Smooth muscle cell (in vitro differentiated cells): Measurements from ENCODE around the gene MPC1L. TPM values are rescaled to one million over a fixed set of nuclear protein-coding genes. Genes with fewer than 3 reads are reported as not detected.
A peak's percentile ranks its signal among the peaks of the same experiment; 100 is the strongest.

Experiments used
- DNase-seq: peaks from one replicate; lab custom pipeline; 2025; ENCODE audit not compliant: unreplicated experiment; lab: John Stamatoyannopoulos, UW
- H2AFZ ChIP-seq: fragments of 200-600 bp; sonication (generic); 2 replicates; pipeline ENCODE4 v1.6.0; 2016; ENCODE audit warnings: antibody characterized with exemption, low read depth, mild to moderate bottlenecking
- H3F3A ChIP-seq: fragments of 200-600 bp; sonication (generic); 2 replicates; pipeline ENCODE4 v1.6.0; 2017; ENCODE audit warnings: antibody characterized with exemption, low read depth
- H3K27ac ChIP-seq: fragments of 200-600 bp; sonication (generic); 2 replicates; pipeline ENCODE4 v1.5.1; 2016; ENCODE audit warnings: low read depth, mild to moderate bottlenecking
- H3K27me3 ChIP-seq: fragments of 200-600 bp; sonication (generic); 2 replicates; pipeline ENCODE4 v1.6.1; 2016; ENCODE audit warnings: low read depth, mild to moderate bottlenecking
- H3K36me3 ChIP-seq: fragments of 200-600 bp; sonication (generic); 2 replicates; pipeline ENCODE4 v1.5.1; 2016; ENCODE audit warnings: low read depth
- H3K4me1 ChIP-seq: fragments of 200-600 bp; sonication (generic); 2 replicates; pipeline ENCODE4 v1.5.1; 2016; ENCODE audit warnings: low read depth
- H3K4me2 ChIP-seq: fragments of 200-600 bp; sonication (generic); 2 replicates; pipeline ENCODE4 v1.6.0; 2016; ENCODE audit warnings: mild to moderate bottlenecking
- H3K4me3 ChIP-seq: fragments of 200-600 bp; sonication (generic); 2 replicates; pipeline ENCODE4 v1.5.1; 2016; ENCODE audit warnings: mild to moderate bottlenecking
- H3K79me2 ChIP-seq: fragments of 200-600 bp; sonication (generic); 2 replicates; pipeline ENCODE4 v1.6.0; 2016; ENCODE audit warnings: low read depth, mild to moderate bottlenecking
- H3K9ac ChIP-seq: fragments of 200-600 bp; sonication (generic); 2 replicates; pipeline ENCODE4 v1.6.0; 2016; ENCODE audit warnings: low read depth
- H3K9me3 ChIP-seq: fragments of 200-600 bp; sonication (generic); replicated peaks from 2 replicates; pipeline ENCODE4 v1.5.1; 2016; ENCODE audit warnings: low read depth
- H4K20me1 ChIP-seq: fragments of 200-600 bp; sonication (generic); 2 replicates; pipeline ENCODE4 v1.6.0; 2016; ENCODE audit warnings: low read depth
- WGBS: methylation state at CpG from one replicate; pipeline ENCODE4 v1.1.7; 2016; ENCODE audit warnings: low lambda C conversion rate; 5-methylcytosine and 5-hydroxymethylcytosine counted together
- polyA plus RNA-seq: library from polyadenylated mRNA; unstranded; fragments of >200 nt; fragmentation: Nextera tagmentation; extraction: Ambion mirVana; gene quantifications from 2 replicates; pipeline ENCODE4 v1.2.1, GENCODE V29; 2016
- total RNA-seq: library from RNA; depleted of rRNA; stranded (reverse); fragments of >200 nt; gene quantifications from 2 replicates; pipeline ENCODE4 v1.2.3, GENCODE V29; 2014
- TF ChIP-seq, protein P1 (sequence below): fragments of 200-600 bp; sonication (generic); IDR thresholded peaks from 2 replicates; pipeline ENCODE4 v1.5.1; 2017; ENCODE audit warnings: borderline replicate concordance, mild to moderate bottlenecking, antibody characterized with exemption; ENCODE audit not compliant: insufficient read depth, poor library complexity, severe bottlenecking

The MPC1L gene
- total and polyA plus RNA-seq, 2 experiments from 2014 or later = 1.1 TPM; not detected in 1

DNA sequence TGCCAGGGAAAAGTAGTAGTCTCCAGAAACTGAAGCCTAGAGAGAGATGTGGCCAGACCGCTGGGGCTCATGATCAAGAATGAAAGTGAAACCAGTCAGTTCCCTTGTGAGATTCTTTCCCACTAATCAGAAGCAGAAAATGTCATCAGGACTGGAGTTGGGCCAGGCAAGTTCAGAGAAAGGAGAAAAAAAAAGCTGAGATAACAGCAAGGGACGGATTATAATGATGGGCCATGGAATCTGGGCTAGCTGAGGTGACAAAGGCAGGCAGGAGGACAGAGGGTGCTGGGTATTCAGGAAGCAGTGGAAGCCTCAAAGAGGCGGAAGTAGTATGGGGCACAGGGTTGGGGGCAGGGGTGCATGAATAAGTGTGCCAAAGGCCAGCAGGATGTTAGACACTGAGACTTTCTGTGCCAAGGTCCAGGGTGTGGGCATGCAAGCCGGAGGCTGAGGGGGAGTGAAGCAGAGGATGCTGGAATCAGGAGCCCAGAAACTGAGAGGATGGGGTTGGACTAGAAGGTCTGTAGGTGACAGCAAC, 21.7 kb downstream of the MPC1L start:
- H3K27ac ChIP-seq = peak overlapping the region; percentile 59
- H4K20me1 ChIP-seq = peaks cover 7% of the 10 kb centered on the region
- no peak overlapping the region for H3K9ac ChIP-seq
- WGBS = 60% methylated on average over 4 of the region's 4 CpGs
- H2AFZ ChIP-seq = no peak overlapping the region
- TF ChIP-seq, protein P1, sequence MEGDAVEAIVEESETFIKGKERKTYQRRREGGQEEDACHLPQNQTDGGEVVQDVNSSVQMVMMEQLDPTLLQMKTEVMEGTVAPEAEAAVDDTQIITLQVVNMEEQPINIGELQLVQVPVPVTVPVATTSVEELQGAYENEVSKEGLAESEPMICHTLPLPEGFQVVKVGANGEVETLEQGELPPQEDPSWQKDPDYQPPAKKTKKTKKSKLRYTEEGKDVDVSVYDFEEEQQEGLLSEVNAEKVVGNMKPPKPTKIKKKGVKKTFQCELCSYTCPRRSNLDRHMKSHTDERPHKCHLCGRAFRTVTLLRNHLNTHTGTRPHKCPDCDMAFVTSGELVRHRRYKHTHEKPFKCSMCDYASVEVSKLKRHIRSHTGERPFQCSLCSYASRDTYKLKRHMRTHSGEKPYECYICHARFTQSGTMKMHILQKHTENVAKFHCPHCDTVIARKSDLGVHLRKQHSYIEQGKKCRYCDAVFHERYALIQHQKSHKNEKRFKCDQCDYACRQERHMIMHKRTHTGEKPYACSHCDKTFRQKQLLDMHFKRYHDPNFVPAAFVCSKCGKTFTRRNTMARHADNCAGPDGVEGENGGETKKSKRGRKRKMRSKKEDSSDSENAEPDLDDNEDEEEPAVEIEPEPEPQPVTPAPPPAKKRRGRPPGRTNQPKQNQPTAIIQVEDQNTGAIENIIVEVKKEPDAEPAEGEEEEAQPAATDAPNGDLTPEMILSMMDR = no peak
- no peaks in the 10 kb centered on the region for H3K36me3 ChIP-seq
- no peaks in the 10 kb centered on the region for H3K4me1 ChIP-seq
- no peak for DNase-seq
- peaks cover 30% of the 10 kb centered on the region for H3K79me2 ChIP-seq
- peak overlapping the region; percentile 30 for H3K4me3 ChIP-seq
- H3K4me2 ChIP-seq = peak overlapping the region; percentile 77
- no peaks in the 10 kb centered on the region for H3K27me3 ChIP-seq
- no peaks in the 10 kb centered on the region for H3F3A ChIP-seq
- H3K9me3 ChIP-seq = no peaks in the 10 kb centered on the region

DNA sequence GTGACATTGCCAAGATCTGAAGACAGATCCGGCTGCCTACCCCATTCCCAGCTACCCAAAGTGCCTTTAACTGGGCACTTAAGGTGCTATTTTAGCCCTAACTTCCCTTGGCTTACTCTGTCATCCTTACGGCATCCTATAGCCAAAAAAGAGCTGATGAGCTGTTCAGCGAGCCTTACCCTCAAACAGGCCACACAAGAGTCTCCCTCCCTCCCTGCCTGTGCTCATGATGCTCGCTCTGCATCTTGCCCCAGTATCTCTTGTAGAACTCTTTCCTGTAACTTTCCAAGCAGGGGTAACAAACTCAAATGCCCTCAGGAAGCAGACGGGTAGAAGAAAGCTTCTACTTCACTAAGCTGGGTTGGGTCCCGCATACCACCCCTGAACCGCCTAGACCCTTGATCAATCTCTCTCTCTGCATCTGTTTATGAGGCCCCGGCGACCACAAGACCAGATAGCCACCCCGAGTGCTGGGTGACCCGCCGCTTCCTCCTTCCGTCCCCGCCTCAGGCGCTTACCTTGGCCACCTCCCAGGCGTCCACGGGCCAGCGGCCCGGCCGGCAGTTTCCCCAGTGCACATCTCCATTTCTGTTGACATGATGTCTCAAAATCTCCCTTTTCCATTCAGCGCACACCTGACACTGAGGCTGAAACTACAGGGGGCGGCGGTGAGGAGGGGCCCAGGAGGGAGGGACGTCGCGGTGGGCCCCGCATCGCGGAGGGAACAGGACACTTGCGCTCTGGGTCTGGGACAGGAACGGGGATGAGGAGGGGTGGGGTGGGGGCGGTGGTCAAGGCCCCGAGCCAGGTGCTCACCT, 23.5 kb downstream of the MPC1L start:
- Histone ChIP-seq H2AFZ (no peak overlapping the region), H3K9me3 (no peaks in the 10 kb centered on the region), H3K27me3 (no peaks in the 10 kb centered on the region), H3K79me2 (peaks cover 30% of the 10 kb centered on the region), H3K27ac (peak overlapping the region; percentile 49), H3K4me1 (no peaks in the 10 kb centered on the region), H3K4me3 (peak overlapping the region; percentile 88), H3K36me3 (no peaks in the 10 kb centered on the region), H3K4me2 (peak overlapping the region; percentile 90), H4K20me1 (peaks cover 7% of the 10 kb centered on the region), H3K9ac (peak overlapping the region; percentile 75), H3F3A (no peaks in the 10 kb centered on the region)
- TF ChIP-seq, protein P1 = no peak
- no peak for DNase-seq
- WGBS = 56% methylated on average over 33 of the region's 33 CpGs

DNA sequence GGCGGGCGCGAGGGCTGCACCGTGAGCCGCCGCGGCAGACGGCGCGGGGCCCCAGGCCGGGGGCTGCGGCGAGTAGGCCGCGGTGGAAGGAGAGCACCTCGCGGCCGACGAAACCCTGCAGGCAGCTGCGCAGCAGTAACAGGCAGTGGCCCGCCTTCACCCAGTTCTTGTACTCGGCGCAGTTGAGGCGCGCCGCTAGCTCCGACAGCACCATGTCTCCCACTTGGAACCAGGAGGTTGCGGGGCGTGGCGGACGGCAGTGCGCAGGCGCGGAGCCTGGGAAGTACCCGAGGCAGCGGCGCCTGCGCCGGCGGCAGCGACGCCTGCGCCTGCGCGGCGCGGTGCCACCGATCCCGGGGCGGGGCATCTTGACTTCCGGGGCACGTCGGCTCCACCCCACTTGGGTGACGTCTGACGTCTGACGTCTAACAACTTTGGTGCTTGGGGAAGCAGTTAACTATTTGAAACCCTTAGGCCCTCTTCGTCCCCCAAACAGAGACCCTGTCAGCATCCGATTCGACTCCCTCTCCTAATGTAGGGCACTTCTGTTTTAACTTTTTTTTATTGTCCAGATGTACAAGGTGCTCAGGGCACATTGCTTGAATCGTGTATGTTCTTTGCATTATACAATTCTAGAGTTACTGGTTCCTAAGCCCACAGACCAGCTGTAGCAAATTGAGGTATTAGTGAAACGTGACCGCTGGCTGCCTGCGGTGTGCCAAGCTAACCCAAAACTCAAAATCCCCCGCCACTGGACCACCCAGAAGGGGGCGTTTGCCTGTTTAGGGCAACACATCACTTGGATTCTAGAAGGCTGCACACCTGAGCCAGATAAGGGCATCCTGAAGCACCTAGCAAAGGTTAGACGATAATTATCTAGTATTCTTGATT, 24.3 kb downstream of the MPC1L start, which contains the start of gene CXorf38:
TSS of gene CXorf38 (minus strand) at position 255 of the 891 bp plus-strand sequence. CDS start at position 214, 41 bp downstream.
- Histone ChIP-seq H2AFZ (peak within 1 kb of the TSS; percentile 79), H3K27me3 (no peaks in the 10 kb centered on the region), H3K4me1 (no peaks in the 10 kb centered on the region), H3K9ac (peak within 1 kb of the TSS; percentile 75), H3F3A (no peaks in the 10 kb centered on the region), H3K4me2 (peak within 1 kb of the TSS; percentile 90), H3K36me3 (no peaks in the 10 kb centered on the region), H3K4me3 (peak within 1 kb of the TSS; percentile 88), H3K79me2 (peaks cover 27% of the 10 kb centered on the region), H4K20me1 (peaks cover 7% of the 10 kb centered on the region), H3K9me3 (no peaks in the 10 kb centered on the region), H3K27ac (peak within 1 kb of the TSS; percentile 79)
- 38% methylated on average over 66 of the region's 66 CpGs for WGBS
- DNase-seq = peak; percentile 60
- TF ChIP-seq, protein P1 = no peak
